Activated B cell treated with CpG ODN at 0.5 μM for 24 hours (primary cell): ENCODE results near the gene CDC42EP1. TPM values are rescaled to one million over a fixed set of nuclear protein-coding genes. Genes with fewer than 3 reads are reported as not detected.

Experiments used
- ATAC-seq: fragments of 200-7000 bp; cut with Tn5 transposase; one replicate; pipeline ENCODE4 v1.10.0; 2021; ENCODE audit warnings: low read depth, mild to moderate bottlenecking, moderate library complexity
- CTCF ChIA-PET: fragments of 350-600 bp; sonication (Branson Sonifier 250); formaldehyde crosslinking; loops from one replicate; lab custom pipeline; 2021; ENCODE audit warnings: antibody characterized with exemption; lab: Charles Lee
- POLR2A ChIA-PET: fragments of 350-600 bp; sonication (Branson Sonifier 250); formaldehyde crosslinking; loops from one replicate; lab custom pipeline; 2021; ENCODE audit warnings: antibody characterized with exemption; lab: Charles Lee
- DNase-seq: peaks from one replicate; pipeline ENCODE4 v3.0.0; 2022
- H3K27ac Mint-ChIP-seq: one replicate; pipeline ENCODE4 v1.8.0; 2020; ENCODE audit warnings: mixed read lengths
- H3K27me3 Mint-ChIP-seq: one replicate; pipeline ENCODE4 v1.8.0; 2021; ENCODE audit warnings: mixed read lengths
- H3K36me3 Mint-ChIP-seq: one replicate; pipeline ENCODE4 v1.8.0; 2021; ENCODE audit warnings: low read depth, mixed read lengths
- H3K4me1 Mint-ChIP-seq: one replicate; pipeline ENCODE4 v1.8.0; 2021; ENCODE audit warnings: mixed read lengths
- H3K4me3 Mint-ChIP-seq: one replicate; pipeline ENCODE4 v1.8.0; 2020; ENCODE audit warnings: mild to moderate bottlenecking, mixed read lengths
- H3K9me3 Mint-ChIP-seq: one replicate; pipeline ENCODE4 v1.8.0; 2020; ENCODE audit warnings: mixed read lengths
- intact Hi-C: fragments of 100-400 bp; cut with micrococcal nuclease; formaldehyde crosslinking; loops from one replicate; pipeline ENCODE4 v1.15.1; 2024
- total RNA-seq: library from RNA; stranded (reverse); gene quantifications from 2 replicates; pipeline ENCODE4 v1.2.3, GENCODE V29; 2022
- TF ChIP-seq, protein P1 (sequence below): fragments of 200-600 bp; IDR thresholded peaks from one replicate; pipeline ENCODE4 v1.8.0; 2022; ENCODE audit warnings: antibody characterized with exemption, mild to moderate bottlenecking

Gene CDC42EP1, protein sequence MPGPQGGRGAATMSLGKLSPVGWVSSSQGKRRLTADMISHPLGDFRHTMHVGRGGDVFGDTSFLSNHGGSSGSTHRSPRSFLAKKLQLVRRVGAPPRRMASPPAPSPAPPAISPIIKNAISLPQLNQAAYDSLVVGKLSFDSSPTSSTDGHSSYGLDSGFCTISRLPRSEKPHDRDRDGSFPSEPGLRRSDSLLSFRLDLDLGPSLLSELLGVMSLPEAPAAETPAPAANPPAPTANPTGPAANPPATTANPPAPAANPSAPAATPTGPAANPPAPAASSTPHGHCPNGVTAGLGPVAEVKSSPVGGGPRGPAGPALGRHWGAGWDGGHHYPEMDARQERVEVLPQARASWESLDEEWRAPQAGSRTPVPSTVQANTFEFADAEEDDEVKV
- total RNA-seq = not detected in 2 replicates

DNA sequence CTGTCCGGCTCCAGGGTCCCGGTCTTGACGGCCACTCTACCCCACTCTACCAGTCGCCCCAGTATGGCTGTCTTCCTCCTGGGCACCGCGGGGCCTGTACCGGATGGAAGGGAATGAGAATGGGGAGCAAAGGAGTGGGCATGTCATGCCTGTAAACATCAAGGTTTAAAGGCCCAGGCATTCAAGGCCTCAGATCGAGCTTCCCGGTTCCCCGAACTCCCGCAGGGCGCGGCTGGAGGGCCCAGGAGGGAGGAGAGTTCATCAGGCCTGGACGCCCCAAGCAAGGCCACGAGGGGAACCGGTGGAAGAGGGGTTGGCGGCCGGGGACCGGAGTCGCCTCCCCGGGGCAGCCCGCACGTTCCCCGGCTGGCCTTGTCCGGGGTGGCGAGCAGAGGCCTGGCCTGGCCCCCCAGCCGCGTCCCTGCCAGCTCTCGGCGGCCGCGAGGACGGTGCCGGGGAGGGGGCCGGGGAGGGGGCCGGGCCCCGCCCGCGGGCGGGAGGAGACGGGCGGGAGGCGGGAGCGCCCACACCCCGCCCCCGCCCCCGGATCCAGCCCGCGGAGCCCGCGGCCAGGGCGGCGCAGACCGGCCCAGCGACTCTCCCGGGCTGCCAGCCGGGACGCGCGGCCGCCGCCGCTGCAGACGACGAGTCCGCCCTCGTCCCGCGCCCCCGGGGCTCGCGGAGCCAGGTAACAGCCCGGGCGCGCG is at the start of gene CDC42EP1:
Gene CDC42EP1, plus strand, starts transcription at position 580 of the 707 bp plus-strand sequence. CDS start 5,870 bp downstream, outside the sequence.
- intact Hi-C loops = no loop called here
- peaks cover 42% of the 10 kb centered on the region for H3K27me3 Mint-ChIP-seq

DNA sequence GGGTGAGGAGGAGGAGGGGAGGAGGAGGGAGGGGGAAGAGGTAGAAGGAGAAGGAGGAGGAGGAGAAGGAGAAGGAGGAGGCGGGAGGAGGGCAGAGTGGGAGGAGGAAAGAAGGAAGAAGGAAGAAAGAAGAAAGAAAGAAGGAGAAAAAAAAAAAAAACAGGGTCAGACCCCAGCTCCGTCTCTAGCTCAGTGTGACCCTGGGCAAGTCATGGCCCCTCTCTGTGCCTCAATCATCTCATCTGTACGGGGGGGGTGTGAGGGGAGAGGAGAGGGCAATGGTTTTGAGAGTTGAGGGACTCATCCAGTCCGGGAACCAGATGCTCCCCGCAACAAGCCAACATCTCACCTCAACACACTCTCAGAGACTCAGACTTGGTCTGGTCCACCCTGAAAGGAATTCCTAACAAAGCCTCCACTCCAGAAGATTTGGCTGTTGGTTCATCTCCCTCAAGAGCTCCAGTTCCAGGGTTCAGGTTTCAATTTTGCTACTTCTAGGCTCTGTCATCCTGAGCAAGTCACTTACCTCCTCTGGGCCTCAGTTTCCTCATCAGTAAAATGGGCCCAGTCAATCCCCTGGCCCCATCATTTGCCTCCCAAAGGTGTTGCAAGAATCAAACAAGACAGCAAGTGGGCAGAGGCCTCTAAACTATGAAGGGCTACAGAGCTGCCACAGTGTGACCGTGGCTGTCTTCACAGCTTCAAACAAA is 48.7 kb upstream of the CDC42EP1 start:
- POLR2A ChIA-PET = no interaction called here
- Mint-ChIP-seq H3K27ac (no peak overlapping the region), H3K4me3 (no peak overlapping the region)

More for the DNA sequence above, at the start of gene CDC42EP1:
- CTCF ChIA-PET = interaction anchor here (11.7 kb wide), 1 partner anchor 15 kb away, joined by 255 read pairs; no protein-coding TSS in a partner anchor
- ATAC-seq = peak; percentile 41
- Mint-ChIP-seq H3K36me3 (no peaks in the 10 kb centered on the region), H3K4me1 (peaks cover 17% of the 10 kb centered on the region), H3K4me3 (peak within 1 kb of the TSS; percentile 65), H3K9me3 (no peaks in the 10 kb centered on the region), H3K27ac (no peak within 1 kb of the TSS)
- DNase-seq = no peak
- TF ChIP-seq, protein P1, sequence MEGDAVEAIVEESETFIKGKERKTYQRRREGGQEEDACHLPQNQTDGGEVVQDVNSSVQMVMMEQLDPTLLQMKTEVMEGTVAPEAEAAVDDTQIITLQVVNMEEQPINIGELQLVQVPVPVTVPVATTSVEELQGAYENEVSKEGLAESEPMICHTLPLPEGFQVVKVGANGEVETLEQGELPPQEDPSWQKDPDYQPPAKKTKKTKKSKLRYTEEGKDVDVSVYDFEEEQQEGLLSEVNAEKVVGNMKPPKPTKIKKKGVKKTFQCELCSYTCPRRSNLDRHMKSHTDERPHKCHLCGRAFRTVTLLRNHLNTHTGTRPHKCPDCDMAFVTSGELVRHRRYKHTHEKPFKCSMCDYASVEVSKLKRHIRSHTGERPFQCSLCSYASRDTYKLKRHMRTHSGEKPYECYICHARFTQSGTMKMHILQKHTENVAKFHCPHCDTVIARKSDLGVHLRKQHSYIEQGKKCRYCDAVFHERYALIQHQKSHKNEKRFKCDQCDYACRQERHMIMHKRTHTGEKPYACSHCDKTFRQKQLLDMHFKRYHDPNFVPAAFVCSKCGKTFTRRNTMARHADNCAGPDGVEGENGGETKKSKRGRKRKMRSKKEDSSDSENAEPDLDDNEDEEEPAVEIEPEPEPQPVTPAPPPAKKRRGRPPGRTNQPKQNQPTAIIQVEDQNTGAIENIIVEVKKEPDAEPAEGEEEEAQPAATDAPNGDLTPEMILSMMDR = no peak
- POLR2A ChIA-PET = no interaction called here

DNA sequence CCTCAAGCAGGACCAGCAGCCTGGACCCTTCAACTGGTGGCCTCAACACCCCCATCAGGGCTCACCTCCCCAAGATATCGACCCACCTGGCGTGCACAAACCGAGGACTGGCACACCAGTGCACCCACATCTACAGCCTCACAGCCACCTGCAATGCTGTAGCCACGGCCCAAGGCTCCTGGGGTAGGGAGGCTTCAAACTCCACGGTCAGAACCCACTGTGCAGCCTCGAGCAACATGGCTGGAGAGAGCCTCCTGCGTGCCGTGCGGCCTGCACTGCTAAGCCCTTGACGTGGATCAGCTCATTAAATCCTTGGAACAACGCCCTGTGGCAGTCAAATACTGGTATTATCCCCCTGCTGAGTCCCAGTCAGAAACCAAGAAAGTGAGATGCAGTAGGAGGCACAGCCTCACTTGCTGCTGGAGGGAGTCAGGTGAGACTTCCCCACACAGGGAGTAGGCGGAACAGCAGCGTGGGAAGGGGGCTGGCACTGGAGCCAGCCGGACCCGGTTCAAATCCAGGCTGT is 45.7 kb upstream of the CDC42EP1 start:
- DNase-seq (no peak), ATAC-seq (no peak)
- H3K4me1 Mint-ChIP-seq = peaks cover 4% of the 10 kb centered on the region
- H3K9me3 Mint-ChIP-seq = peaks cover 2% of the 10 kb centered on the region
- TF ChIP-seq, protein P1 = no peak
- CTCF ChIA-PET = no interaction called here
- POLR2A ChIA-PET = no interaction called here
- peaks cover 26% of the 10 kb centered on the region for H3K27me3 Mint-ChIP-seq
- intact Hi-C loops = no loop called here
- no peak overlapping the region for H3K4me3 Mint-ChIP-seq
- no peak overlapping the region for H3K27ac Mint-ChIP-seq
- no peaks in the 10 kb centered on the region for H3K36me3 Mint-ChIP-seq

More for the DNA sequence above, 48.7 kb upstream of the CDC42EP1 start:
- CTCF ChIA-PET = interaction anchor here (0.8 kb wide), 1 partner anchor 39 kb away, joined by 3 read pairs; no protein-coding TSS in a partner anchor
- ATAC-seq (no peak), DNase-seq (no peak)
- H3K36me3 Mint-ChIP-seq = no peaks in the 10 kb centered on the region
- peaks cover 19% of the 10 kb centered on the region for H3K27me3 Mint-ChIP-seq
- intact Hi-C loops = no loop called here
- H3K9me3 Mint-ChIP-seq = peaks cover 2% of the 10 kb centered on the region
- TF ChIP-seq, protein P1 = no peak
- no peaks in the 10 kb centered on the region for H3K4me1 Mint-ChIP-seq

DNA sequence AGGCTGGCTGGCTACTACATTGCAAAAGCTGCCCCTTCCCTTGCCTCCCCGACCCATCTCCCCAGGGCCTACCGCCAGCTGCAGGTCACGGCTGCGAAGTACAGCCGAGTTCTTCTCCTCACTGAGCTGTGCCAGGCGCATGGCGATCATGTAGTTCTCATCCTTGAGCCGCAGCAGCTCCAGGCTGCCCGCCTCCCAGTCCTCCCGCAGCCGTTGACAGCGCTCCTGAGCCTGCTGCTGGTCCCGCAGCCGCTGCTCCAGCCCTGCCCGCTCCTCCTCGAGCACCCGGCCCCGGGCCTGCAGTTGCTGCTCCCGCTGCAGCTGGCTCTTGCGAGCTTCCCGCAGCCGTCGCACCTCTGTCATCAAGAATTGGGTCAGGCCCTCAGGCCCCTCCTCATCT is 44.4 kb upstream of the CDC42EP1 start:
- DNase-seq (no peak), ATAC-seq (no peak)
- TF ChIP-seq, protein P1 = no peak
- Mint-ChIP-seq H3K27ac (no peak overlapping the region), H3K4me1 (peaks cover 4% of the 10 kb centered on the region), H3K36me3 (no peaks in the 10 kb centered on the region), H3K4me3 (no peak overlapping the region), H3K27me3 (peaks cover 24% of the 10 kb centered on the region), H3K9me3 (peaks cover 2% of the 10 kb centered on the region)
- ChIA-PET CTCF (no interaction called here), POLR2A (no interaction called here)
- intact Hi-C loops = no loop called here
